B cell (primary cell): ENCODE results near the gene PARD3B. TPM values are rescaled to one million over a fixed set of nuclear protein-coding genes. Genes with fewer than 3 reads are reported as not detected.

ENCODE experiments used
- ATAC-seq: fragments of 200-7000 bp; cut with Tn5 transposase; one replicate; pipeline ENCODE4 v1.10.0; 2021; ENCODE audit warnings: low read depth, mild to moderate bottlenecking, moderate number of reproducible peaks, moderate library complexity
- CTCF ChIA-PET: fragments of 350-600 bp; sonication (Branson Sonifier 250); formaldehyde crosslinking; loops from one replicate; lab custom pipeline; 2021; ENCODE audit warnings: antibody characterized with exemption, inconsistent platforms; lab: Charles Lee
- POLR2A ChIA-PET: fragments of 350-600 bp; sonication (Branson Sonifier 250); formaldehyde crosslinking; loops from one replicate; lab custom pipeline; 2021; ENCODE audit warnings: antibody characterized with exemption; lab: Charles Lee
- DNase-seq: peaks from one replicate; pipeline ENCODE4 v3.0.0; 2013
- H2AFZ ChIP-seq: 2 replicates; pipeline ENCODE4 v1.6.1; 2012; ENCODE audit warnings: mild to moderate bottlenecking, low read depth, low read length; ENCODE audit not compliant: insufficient read depth, poor library complexity, severe bottlenecking
- H3K27ac ChIP-seq, 2 donors: 1 replicate in 1 of 2; 2 replicates in 1 of 2; pipeline ENCODE4 v1.5.1; 2012 to 2013; ENCODE audit warnings: low read length in 2 of 2, mild to moderate bottlenecking in 2 of 2, moderate library complexity in 1 of 2
- H3K27me3 ChIP-seq, 4 experiments: fragments of 200-600 bp in 1 of 4; sonication (generic) in 1 of 4; replicated peaks in 1 of 4; 1 replicate in 2 of 4; 2 replicates in 2 of 4; pipeline versions ENCODE4 v1.6.1 to v1.7.0; 2013 to 2016; ENCODE audit warnings: low read length in 3 of 4, mild to moderate bottlenecking in 2 of 4, mixed read lengths in 1 of 4, moderate library complexity in 1 of 4; ENCODE audit not compliant: insufficient read depth in 4 of 4, control insufficient read depth in 3 of 4; ENCODE audit errors: control extremely low read depth in 1 of 4
- H3K36me3 ChIP-seq, 2 experiments: replicated peaks in 1 of 2; 1 replicate in 1 of 2; 2 replicates in 1 of 2; pipeline versions ENCODE4 v1.6.1 to v1.7.1; 2013; ENCODE audit warnings: low read length in 1 of 2; ENCODE audit not compliant: insufficient read depth in 2 of 2, control insufficient read depth in 1 of 2; ENCODE audit errors: control extremely low read depth in 1 of 2, extremely low read depth in 1 of 2
- H3K4me1 ChIP-seq, 2 donors: fragments of 200-600 bp in 1 of 2; sonication (generic) in 1 of 2; 1 replicate in 1 of 2; 2 replicates in 1 of 2; pipeline versions ENCODE4 v1.5.1 to v1.6.1; 2013 to 2017; ENCODE audit warnings: low read length in 2 of 2; ENCODE audit not compliant: control insufficient read depth in 2 of 2, insufficient read depth in 2 of 2
- H3K4me2 ChIP-seq: replicated peaks from 2 replicates; pipeline ENCODE3; 2012; ENCODE audit warnings: mild to moderate bottlenecking, low read depth, low read length; ENCODE audit not compliant: poor library complexity, severe bottlenecking
- H3K4me3 ChIP-seq, 5 experiments: fragments of 200-600 bp in 1 of 5; sonication (generic) in 1 of 5; 1 replicate in 3 of 5; 2 replicates in 2 of 5; pipeline versions ENCODE4 v1.5.1 to v1.7.0; 2011 to 2016; ENCODE audit warnings: low read length in 4 of 5, mild to moderate bottlenecking in 4 of 5, low read depth in 2 of 5, control low read depth in 1 of 5, moderate library complexity in 1 of 5; ENCODE audit not compliant: insufficient read depth in 1 of 5; ENCODE audit errors: control extremely low read depth in 1 of 5, extremely low read depth in 1 of 5
- H3K79me2 ChIP-seq: fragments of 200-600 bp; sonication (generic); one replicate; pipeline ENCODE4 v1.6.0; 2016; ENCODE audit warnings: low read length; ENCODE audit not compliant: control insufficient read depth, insufficient read depth
- H3K9ac ChIP-seq: fragments of 200-600 bp; sonication (generic); 2 replicates; pipeline ENCODE4 v1.6.1; 2017; ENCODE audit warnings: mild to moderate bottlenecking, low read length, moderate library complexity
- H3K9me3 ChIP-seq, 3 donors: one replicate each; pipeline versions ENCODE4 v1.6.1 to v1.7.1; 2013; ENCODE audit warnings: low read length in 2 of 3; ENCODE audit not compliant: control insufficient read depth in 2 of 3, insufficient read depth in 1 of 3; ENCODE audit errors: control extremely low read depth in 1 of 3
- H4K20me1 ChIP-seq: 2 replicates; pipeline ENCODE4 v1.6.0; 2012; ENCODE audit warnings: mild to moderate bottlenecking, low read length; ENCODE audit not compliant: insufficient read depth, control insufficient read depth, poor library complexity, severe bottlenecking
- H3K27ac Mint-ChIP-seq: one replicate; pipeline ENCODE4 v1.8.0; 2021; ENCODE audit warnings: mixed read lengths
- H3K27me3 Mint-ChIP-seq: one replicate; pipeline ENCODE4 v1.8.0; 2021; ENCODE audit warnings: mixed read lengths
- H3K4me1 Mint-ChIP-seq: one replicate; pipeline ENCODE4 v1.8.0; 2021; ENCODE audit warnings: mixed read lengths
- H3K4me3 Mint-ChIP-seq: one replicate; pipeline ENCODE4 v1.8.0; 2021; ENCODE audit warnings: mixed read lengths
- H3K9me3 Mint-ChIP-seq: one replicate; pipeline ENCODE4 v1.8.0; 2022; ENCODE audit warnings: mixed read lengths; ENCODE audit not compliant: insufficient read depth
- CTCF ChIP-seq: fragments of 200-600 bp; IDR thresholded peaks from one replicate; pipeline ENCODE4 v1.8.0; 2022; ENCODE audit warnings: antibody characterized with exemption, mild to moderate bottlenecking
- EZH2 ChIP-seq: IDR thresholded peaks from 2 replicates; pipeline ENCODE4 v1.6.1; 2012; ENCODE audit warnings: borderline replicate concordance, low read depth, mild to moderate bottlenecking, moderate library complexity, low read length; ENCODE audit not compliant: insufficient read depth, poor library complexity, severe bottlenecking
- WGBS: methylation state at CpG from one replicate; pipeline ENCODE4 v1.1.5; 2013; ENCODE audit warnings: missing lambda C conversion rate; ENCODE audit not compliant: insufficient coverage; 5-methylcytosine and 5-hydroxymethylcytosine counted together
- intact Hi-C: fragments of 100-400 bp; cut with micrococcal nuclease; formaldehyde crosslinking; loops from one replicate; pipeline ENCODE4 v1.10.0; 2022
- polyA plus RNA-seq: library from polyadenylated mRNA; depleted of rRNA; stranded (reverse); fragments of >200 nt; gene quantifications from 2 replicates; pipeline ENCODE4 v1.2.3, GENCODE V29; 2012
- total RNA-seq, 2 donors: library from RNA; stranded (reverse); fragments of 120-200 nt in 1 of 2; gene quantifications; 1 replicate in 1 of 2; 2 replicates in 1 of 2; pipeline versions ENCODE4 v1.2.3 to v1.2.4, GENCODE V29; 2013 to 2022

Gene PARD3B
- total and polyA plus RNA-seq, 2 donors (not counting 1 experiment from before 2014, with no cell fraction given), result not detected

- CTCF ChIA-PET, result no interaction called here
- Histone ChIP-seq H4K20me1 (no peaks in the 10 kb centered on the region), H3K9ac (no peak overlapping the region), H3K4me3 (no peak overlapping the region), H3K27ac (no peak overlapping the region), H3K36me3 (no peaks in the 10 kb centered on the region), H3K9me3 (no peaks in the 10 kb centered on the region), H3K79me2 (no peaks in the 10 kb centered on the region), H3K27me3 (no peaks in the 10 kb centered on the region), H3K4me1 (no peaks in the 10 kb centered on the region), H3K4me2 (no peak overlapping the region), H2AFZ (no peak overlapping the region)
- no CpG with 5 or more reads among the region's 2 CpGs for WGBS
- ATAC-seq, result no peak
- intact Hi-C loops, result no loop called here
- Mint-ChIP-seq H3K4me3 (no peak overlapping the region), H3K9me3 (no peaks in the 10 kb centered on the region), H3K4me1 (no peaks in the 10 kb centered on the region), H3K27me3 (no peaks in the 10 kb centered on the region), H3K27ac (no peak overlapping the region)
- TF ChIP-seq EZH2, result no peak
- no peak for TF ChIP-seq CTCF
- no peak for DNase-seq
- POLR2A ChIA-PET, result no interaction called here
Observed at GRCh38 chr2:204667990-204668389, 122.7 kb downstream of the PARD3B start.

- no peaks in the 10 kb centered on the region for H3K27me3 ChIP-seq
- H4K20me1 ChIP-seq, result no peaks in the 10 kb centered on the region
- no peaks in the 10 kb centered on the region for H3K4me1 Mint-ChIP-seq
- intact Hi-C loops, result no loop called here
- ChIA-PET CTCF (no interaction called here), POLR2A (no interaction called here)
- H3K9me3 Mint-ChIP-seq, result no peaks in the 10 kb centered on the region
- H3K4me1 ChIP-seq, result no peaks in the 10 kb centered on the region
- no peak overlapping the region for H3K27ac ChIP-seq
- no CpG with 5 or more reads among the region's 3 CpGs for WGBS
- ATAC-seq (no peak), DNase-seq (no peak)
- no peak overlapping the region for H3K4me3 ChIP-seq
- no peak overlapping the region for H3K9ac ChIP-seq
- H3K4me3 Mint-ChIP-seq, result no peak overlapping the region
- H3K27ac Mint-ChIP-seq, result no peak overlapping the region
- TF ChIP-seq CTCF, result no peak
- TF ChIP-seq EZH2, result no peak
- H3K9me3 ChIP-seq, result no peaks in the 10 kb centered on the region
- no peaks in the 10 kb centered on the region for H3K27me3 Mint-ChIP-seq
- no peak overlapping the region for H3K4me2 ChIP-seq
- no peaks in the 10 kb centered on the region for H3K79me2 ChIP-seq
- no peaks in the 10 kb centered on the region for H3K36me3 ChIP-seq
- H2AFZ ChIP-seq, result no peak overlapping the region
Observed at GRCh38 chr2:204669382-204669781, 124.1 kb downstream of the PARD3B start.
